ENCODE data around the gene C4B.

DNA sequence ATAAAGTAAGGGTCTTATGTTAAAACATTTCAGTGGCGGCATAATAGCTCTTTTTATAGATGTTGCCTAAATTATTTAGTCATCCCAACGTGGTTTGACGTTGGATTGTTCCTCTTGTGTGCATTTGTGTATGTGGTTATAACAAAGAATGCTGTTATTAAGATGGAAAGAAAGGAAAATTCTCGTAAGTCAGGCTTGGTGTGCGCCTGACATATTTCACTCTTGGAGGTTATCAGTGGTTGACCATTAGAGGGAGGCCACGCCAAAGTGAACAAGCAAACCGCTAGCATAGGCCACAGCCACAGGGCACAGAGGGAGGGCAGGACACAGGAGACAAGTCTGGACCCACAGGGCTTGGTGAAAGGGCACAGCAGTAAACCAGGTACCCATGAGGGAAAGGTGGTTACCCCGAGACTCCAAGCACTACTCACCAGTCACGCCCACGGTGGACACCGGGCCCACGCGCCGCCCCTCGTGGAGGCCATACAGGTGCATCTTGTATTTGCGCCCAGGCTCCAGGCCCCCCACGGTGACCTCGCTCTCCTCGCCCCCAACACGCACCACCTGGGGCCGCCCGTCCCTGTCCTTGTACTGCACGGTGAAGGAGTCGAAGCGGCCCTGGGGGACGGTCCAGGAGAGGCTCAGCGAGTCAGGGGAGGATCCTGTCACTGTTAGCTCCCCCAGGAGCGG lies 46.5 kb downstream of the C4B start:
- TF ChIP-seq, protein P1, sequence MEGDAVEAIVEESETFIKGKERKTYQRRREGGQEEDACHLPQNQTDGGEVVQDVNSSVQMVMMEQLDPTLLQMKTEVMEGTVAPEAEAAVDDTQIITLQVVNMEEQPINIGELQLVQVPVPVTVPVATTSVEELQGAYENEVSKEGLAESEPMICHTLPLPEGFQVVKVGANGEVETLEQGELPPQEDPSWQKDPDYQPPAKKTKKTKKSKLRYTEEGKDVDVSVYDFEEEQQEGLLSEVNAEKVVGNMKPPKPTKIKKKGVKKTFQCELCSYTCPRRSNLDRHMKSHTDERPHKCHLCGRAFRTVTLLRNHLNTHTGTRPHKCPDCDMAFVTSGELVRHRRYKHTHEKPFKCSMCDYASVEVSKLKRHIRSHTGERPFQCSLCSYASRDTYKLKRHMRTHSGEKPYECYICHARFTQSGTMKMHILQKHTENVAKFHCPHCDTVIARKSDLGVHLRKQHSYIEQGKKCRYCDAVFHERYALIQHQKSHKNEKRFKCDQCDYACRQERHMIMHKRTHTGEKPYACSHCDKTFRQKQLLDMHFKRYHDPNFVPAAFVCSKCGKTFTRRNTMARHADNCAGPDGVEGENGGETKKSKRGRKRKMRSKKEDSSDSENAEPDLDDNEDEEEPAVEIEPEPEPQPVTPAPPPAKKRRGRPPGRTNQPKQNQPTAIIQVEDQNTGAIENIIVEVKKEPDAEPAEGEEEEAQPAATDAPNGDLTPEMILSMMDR (IDR thresholded peaks at IDR 0.05) = no peak
- no peak for TF ChIP-seq ZFX (IDR thresholded peaks at IDR 0.05; ENCODE audit: borderline replicate concordance)

Data from 22Rv1 (cell line).